ENCODE data around the gene KIF22.

GRCh38 chr16:29820271-29820701 is 29.7 kb downstream of the KIF22 start, which contains the start of gene MVP:
- TF ChIP-seq CTCF (IDR thresholded peaks at IDR 0.05), result no peak
- peak in 1 of 2 donors; percentile 48 for TF ChIP-seq POLR2A (IDR thresholded peaks at IDR 0.05)

Measured in heart left ventricle (tissue), 13 donors.